Stimulated activated CD8-positive, alpha-beta memory T cell treated with anti-CD3 and anti-CD28 coated beads, Interleukin-4, amount 100 ng/mL, for 4 hours (primary cell): Measurements from ENCODE around the gene PPP1R37.

Experiments
- DNase-seq, 2 donors: peaks; one replicate each; pipeline ENCODE4 v3.0.0-alpha.2; 2020; ENCODE audit warnings: low read depth in 2 of 2, low spot score in 1 of 2

Gene PPP1R37

DNA sequence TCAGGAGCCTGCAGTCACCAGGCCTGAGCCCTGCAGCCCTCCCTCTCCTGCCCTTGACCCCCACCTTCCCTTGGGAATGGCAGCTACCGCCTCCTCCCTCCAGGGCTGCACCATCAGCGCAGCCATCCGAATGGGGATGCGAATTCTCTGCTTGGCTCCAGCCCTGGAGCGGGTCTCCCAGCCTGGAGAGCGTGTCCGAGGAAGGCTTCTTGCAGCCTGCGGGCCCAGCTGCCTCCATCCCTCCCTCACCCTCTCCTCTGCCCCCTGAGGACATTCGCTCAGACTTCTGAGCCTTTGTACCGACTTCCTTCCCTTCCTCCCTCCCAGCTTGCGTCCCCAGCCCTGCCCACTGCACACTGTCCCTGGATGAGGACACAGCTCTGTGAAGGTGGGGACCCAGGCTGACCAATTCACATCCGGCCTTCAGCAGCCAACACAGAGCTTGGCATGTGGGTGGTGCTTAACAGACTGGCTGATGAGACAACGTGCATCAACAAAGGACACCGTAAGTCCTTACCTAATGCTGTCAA is 73.8 kb downstream of the PPP1R37 start:
- no peak for DNase-seq

DNA sequence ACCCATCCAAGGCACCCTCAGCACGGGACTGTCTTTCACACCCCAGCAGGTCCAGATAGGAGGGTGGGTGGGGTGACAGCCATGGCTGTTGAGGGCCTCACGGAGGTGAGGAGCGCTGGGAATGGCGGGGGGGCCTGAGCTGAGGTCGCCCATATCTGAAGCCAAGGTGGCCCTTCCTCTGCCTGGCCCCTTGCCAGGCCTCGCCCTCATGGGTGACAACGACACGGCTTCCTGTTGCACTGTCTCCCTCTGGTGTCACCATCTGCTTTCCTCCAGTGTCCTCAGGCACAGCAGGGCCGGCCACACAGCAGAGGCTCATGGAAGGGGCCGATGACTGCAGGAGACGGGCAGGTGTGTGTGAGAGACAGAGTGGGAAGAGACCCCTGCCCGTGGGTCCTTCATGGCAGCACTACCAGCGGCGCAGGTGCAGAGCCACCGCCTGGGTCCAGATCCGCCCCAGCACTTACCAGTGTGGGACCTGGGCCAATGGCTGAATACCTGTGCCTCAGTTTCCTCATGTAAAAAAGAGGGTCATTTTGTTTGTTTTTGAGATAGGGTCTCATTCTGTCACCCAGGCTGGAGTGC is 75.9 kb downstream of the PPP1R37 start:
- DNase-seq = no peak

DNA sequence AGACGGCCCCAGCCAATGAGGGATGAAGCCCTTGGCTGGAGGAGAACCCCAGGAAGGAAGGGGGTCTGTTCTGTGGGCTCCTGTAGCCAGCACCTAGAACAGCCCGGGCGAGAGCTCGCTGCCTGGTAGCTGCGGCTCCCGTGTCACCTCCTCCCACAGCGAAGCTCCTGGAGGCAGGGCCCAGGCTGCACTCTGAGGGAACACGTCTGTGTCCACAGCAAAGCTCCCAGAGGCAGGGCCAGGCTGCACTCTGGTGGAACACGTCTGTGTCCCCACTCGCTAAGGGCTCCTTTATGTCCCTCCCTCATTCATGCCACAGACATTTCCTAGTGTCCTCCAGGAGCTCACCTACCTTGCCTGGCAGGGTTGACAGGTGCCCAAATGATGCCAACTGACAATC is 76.6 kb downstream of the PPP1R37 start:
- DNase-seq = no peak

DNA sequence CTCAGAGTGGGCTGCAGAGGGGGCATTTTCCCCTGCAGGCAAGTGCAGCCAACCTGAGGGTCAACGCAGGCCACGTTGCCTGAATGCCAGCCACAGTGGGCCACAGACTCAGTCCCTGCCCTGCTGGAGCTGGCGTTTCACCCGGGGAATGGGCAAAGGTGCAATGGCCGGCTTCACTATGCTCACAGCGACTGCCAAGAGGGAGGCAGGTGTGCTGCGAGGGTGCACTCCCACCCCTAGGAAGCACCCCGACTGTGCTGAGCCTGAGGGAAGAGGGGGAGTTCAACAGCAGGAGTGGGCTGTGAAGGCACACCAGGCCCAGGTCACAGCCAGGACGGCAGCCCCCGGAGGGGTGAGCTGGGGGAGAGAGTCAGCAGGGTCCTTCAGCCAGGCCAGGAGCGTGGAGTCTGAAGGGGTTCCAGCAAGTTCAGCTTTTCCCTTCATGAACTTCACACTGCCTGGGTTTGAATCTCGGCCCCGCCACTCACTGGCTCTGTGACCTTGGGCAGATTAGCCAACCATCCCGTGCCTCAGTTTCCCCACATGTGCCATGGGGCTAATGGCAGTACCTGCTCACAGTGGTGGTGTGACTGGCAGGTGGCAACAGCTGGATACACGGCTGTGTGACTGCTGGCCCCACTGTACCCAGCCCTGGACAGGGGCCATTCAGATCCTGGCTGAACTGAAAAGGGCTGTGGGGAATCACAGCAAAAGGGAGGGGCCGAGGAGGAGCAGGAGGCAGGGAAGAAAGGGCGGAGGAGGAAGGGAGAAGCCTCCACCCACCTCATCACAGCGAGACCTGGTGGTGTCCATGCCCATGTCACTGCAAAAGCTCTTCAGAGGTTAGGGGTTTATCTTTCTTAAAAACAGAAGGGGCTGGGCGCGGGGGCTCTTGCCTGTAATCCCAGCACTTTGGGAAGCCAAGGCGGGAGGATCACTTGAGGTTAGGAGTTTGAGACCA is 77.4 kb downstream of the PPP1R37 start:
- no peak for DNase-seq

DNA sequence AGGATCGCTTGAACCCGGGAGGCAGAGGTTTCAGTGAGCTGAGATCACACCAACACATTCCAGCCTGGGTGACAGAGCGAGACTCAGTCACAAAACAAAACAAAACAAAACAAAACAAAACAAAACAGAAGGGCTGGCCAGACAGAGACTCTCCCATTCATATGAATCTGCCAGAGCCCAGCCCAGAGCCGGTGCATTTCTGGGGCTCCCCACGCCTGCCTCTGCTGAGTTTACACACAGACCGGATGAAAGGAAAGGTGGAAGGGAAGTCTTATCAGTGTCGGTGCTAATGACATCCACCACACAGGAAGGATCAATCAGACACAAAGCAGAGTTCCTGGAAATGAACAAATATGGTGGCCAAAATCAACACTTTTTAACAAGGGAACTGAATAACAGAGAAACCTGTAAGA is 78.2 kb downstream of the PPP1R37 start:
- no peak for DNase-seq

DNA sequence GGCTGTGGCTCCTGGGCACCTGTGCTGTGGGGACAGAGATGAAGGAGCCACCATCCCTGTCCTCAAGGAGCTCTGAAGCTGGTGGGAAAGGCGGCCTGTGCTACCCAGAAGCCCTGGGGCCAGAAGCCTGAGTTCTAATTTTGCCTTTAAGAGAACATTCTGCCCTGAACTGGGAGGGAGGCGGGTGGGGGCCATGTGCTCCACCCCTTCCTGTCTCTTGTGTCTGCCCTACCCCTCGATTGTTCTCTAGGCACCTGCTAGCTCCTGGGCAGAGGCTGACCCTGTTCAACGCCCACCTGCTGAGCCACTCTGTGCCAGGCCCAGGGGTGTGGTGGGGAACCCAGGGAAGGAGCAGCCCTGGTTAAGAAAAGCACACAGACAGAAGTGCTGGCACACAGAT is 79.2 kb downstream of the PPP1R37 start:
- DNase-seq = no peak

DNA sequence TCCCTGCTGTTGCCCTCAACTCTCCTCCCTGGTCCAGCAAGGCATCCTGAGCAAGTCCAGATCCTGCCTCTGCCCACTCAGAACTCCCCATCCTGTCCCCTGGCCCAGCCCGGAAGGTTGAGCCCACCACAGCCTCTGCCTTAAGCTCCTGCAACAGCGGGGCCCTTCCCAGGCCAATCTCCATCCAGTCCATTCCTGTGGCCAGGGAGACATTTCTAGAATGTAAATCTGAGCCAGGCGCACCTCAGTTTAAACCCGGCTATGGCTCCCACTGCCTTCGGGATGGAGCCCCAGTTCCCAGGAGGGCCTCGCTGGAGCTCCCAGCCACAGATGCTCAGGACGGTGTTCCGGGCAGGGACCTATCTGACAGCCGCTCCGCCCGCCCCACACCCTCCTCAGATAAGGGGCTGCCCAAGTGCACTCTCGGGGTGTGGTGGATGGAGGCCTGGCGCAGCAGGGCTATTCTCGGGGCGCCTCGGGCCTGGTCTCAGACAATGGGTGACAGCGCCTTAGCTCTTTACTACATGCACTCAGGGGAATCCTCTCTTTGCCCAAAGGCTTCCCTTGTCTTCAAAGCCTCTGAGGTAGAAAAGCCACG is 79.7 kb downstream of the PPP1R37 start:
- DNase-seq = no peak

DNA sequence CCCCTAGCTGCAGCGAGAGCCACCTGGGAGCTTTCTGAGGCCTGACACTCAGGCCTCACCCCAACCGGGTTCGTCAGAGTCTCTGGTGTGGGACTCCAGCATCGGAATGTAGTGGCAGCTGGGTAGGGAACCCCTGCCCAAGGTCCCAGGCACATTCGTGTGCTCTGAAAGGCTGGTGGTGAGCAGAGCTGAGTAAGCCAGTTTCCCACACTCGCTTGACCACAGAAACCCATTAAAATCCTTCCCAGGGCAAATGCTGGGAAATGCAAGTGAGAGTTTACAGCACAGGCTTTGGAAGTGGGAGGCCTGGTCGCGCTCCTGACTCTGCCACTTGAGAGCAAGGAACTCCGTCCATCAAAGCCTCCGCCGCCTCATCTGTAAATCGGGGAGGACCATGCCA is 80.8 kb downstream of the PPP1R37 start:
- no peak for DNase-seq

DNA sequence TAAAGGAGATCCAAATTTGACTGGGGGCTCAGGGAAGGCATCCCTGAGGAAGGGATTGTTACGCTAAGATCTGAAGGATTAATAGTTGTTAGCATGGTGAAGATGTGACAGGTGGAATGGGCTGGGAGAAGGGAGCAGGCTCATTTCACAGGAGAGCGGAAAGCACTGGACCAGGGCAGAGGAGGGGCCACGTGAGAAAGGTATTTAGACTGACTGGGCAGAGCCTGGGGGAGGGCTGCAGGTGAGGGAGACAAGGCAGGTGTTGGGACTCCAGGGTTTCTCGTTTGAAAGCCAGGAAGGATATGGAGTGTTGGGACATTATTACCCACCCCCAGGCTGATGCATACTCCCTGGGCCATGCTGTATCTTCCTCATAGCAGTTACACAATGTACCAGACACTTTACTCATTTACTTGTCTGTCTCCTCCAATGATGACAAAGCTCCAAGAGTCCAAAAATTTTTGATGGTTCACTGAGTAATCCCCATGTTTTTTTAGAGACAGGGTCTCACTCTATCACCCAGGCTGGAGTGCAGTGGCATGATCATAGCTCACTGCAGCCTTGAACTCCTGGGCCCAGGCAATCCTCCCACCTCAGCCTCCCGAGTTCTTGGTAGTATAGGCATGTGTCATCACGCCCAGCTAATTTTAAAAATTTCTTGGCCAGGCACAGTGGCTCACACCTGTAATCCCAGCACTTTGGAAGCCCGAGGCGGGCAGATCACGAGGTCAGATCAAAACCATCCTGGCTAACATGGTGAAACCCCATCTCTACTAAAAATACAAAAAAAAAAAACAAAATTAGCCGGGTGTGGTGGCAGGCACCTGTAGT is 82.8 kb downstream of the PPP1R37 start:
- no peak for DNase-seq

DNA sequence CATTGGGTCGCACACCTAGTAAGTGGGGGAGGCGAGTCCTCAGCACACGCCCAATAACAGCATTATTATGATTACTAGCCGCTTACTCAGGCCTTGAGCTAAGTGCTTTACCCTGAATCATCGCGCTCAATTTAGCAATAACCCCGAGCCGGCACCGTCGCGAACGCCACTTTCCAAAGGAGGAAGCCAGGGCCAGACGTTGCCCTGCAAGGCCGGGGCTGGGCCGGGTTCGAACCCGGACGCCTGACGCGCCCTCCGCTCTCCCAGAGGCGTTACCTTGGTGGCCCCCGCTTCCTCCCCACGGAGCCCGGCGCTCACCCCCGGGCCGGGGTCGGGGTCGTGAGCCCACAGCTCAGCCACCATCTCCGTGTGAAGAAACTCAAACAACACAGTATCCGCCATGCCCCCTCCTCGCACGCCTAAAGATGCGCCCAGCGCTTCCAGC is 84.9 kb downstream of the PPP1R37 start, which contains the start of gene TRAPPC6A:
TSS of gene TRAPPC6A (minus strand) at position 421 of the 445 bp plus-strand sequence. CDS start at position 402, 19 bp downstream.
- DNase-seq = no peak

DNA sequence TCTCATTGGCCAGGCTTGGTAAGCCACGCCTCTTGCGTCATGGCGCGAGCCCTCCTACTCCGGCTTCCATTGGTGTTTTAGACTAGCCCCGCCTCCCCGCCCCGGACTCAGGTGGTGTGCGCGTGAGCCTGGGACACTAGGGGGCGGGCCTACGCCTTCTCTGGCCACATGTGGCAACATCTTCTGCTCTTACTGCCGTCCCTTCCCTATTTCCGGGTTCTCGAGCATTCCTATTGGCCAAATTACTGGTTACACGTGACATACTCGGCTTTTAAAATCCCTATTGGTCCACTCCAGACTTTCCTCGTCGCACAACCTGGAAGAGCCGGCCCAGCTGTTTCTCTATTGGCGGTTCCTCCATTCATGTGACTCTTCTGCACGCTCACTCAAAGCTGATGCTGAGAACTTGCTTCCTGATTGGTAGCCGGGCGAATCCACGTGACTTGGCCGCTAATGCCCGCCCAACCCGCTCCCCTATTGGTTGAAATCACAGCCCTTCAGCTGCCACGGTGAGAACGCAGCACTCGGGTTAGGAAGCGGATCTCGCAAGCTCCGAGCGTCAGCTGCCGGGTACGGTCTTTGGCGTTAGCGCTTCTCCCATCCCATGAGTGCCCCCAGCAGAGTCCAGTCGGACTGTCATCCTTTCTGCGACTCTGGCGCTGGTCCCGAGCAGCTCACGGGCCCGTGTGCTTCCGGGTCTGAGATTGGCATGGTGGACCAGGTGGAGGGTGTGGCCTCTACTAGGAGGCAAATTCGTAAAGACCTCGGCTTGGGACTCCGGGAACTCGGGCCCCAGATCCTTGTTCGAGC is 85.5 kb downstream of the PPP1R37 start, which contains the start of gene BLOC1S3:
TSS of gene BLOC1S3 (plus strand) at position 523 of the 810 bp plus-strand sequence. CDS start 513 bp downstream, outside the sequence.
- DNase-seq = peak; percentile 100

DNA sequence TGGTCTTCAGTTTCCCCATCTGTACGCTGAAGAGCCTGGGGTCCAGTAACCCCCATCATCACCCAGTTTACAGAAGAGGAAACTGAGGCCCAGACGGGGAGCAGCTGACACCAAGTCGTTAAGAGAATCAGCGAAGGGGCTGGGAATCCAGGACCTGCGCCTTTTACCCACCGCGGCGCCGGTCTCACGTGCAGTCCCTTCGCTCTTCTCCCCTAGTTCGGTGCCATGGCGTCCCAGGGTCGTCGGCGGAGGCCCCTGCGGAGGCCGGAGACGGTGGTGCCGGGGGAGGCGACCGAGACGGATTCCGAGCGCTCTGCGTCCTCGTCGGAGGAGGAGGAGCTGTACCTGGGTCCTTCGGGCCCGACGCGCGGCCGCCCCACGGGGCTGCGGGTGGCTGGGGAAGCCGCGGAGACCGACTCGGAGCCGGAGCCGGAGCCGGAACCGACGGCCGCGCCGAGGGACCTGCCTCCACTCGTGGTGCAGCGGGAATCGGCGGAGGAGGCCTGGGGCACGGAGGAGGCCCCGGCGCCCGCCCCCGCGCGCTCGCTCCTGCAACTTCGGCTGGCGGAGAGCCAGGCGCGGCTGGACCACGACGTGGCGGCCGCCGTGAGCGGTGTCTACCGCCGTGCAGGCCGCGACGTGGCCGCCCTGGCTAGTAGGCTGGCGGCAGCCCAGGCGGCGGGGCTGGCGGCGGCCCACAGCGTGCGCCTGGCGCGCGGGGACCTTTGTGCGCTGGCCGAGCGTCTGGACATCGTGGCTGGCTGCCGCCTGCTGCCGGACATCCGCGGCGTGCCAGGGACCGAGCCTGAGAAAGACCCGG is 86.3 kb downstream of the PPP1R37 start:
- DNase-seq = no peak

DNA sequence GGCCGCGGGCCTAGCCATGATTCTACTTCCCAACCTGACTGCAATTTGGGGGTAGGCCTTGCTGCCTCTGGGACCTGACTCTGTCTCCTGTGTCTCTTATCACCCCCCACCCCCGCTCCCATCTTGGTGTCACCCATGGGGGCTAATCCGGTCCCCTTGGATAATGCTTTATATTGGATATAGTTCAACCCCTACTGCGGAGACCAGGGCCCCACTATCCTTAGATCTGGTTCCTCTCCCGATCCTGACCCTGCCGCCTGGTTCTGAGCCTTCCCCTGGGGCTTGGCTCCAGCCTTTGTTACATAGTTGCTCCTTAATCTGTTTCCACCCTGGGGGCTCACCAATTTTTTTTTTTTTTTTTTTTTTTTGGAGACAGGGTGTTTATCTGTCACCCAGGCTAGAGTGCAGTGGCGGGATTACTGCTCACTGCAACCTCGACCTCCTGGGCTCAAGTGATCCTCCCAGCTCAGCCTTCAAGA is 87.0 kb downstream of the PPP1R37 start:
- no peak for DNase-seq

DNA sequence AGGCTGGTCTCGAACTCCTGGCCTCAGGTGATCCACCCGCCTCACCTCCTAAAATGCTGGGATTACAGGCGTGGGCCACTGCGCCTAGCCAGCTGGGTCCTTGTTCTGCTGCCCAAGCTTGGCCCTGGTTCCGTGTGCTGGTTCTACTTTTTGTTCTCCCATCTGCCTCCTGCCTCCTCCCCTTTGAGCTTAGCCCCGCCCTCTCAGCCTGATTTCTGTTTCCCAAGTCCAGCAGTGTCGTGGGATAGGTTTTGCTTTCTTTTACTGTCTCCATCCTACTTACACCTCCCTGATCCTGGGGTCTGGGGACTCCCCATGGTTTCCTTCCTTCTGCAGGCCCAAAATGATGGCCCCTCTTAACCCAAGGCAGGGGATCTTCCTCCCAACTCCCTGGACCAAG is 88.0 kb downstream of the PPP1R37 start:
- DNase-seq = no peak

DNA sequence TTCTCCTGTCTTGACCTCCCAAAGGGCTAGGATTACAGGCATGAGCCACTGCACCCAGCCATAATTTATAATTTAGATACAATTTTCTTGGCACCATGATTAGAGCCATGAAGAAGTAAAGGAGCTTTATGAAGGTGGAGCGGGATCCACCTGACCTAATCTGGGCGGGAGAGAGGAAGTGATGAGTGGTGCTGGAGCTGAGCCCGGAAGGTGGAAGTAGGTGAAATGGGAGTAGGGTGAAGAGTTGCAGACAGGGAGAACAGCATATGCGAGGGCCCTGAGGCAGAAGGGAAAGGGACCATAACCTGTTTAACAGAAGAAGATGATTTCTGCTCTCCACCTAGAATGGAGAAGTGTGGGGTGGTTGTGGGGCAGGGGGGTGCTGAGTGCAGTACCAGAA is 89.8 kb downstream of the PPP1R37 start:
- DNase-seq = no peak

DNA sequence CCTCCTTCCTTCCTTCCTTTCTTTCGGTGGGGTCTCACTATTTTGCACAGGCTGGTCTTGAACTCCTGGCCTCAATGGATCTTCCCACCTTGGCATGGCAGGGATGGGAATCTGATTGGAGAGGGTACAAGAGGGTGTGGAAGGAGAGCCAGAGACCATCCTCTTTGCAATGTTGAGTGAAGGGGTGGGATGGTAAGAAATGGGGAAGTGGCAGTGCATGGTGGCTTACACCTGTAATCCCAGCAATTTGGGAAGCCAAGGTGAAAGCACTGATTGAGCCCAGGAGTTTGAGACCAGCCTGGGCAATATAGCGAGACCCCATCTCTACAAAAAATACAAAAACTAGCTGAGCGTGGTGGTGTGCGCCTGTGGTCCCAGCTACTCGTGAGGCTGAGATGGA is 91.1 kb downstream of the PPP1R37 start:
- no peak for DNase-seq

DNA sequence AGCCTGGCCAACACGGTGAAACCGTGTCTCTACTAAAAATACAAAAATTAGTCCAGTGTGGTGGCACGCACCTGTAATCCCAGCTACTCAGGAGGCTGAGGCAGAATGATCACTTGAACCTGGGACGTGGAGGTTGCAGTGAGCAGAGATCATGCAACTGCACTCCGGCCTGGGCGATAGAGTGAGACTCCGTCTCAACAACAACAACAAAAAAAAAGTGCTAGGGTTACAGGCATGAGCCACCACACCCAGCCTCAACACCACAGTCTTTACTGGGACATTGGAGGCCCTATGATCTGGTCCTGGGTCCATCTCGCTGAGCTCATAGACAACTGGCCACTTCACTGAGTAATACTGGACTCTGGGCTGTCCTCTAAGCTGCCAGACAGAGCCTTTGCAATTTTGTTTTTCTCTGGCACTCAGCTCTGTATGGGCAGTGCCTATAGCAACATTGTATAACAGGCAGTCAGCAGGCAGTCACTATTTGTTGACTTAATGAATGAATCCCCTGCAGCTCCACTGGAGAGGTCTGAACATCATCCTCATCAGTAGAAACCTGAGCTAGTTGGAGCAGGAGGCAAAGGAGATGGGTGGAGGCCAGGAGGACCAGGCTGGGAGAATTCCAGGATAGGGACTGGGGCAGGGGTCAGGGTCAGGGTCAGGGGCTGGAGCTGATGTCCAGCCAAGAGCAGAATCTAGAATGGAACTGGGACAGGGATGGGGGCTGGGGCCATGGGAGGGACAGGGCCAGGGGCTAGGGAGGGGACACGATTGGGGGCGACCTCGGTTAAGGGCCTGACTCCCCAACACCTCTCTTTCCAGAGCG is 93.7 kb downstream of the PPP1R37 start:
- no peak for DNase-seq
